Stimulated activated CD8-positive, alpha-beta memory T cell treated with anti-CD3 and anti-CD28 coated beads, Interleukin-12 subunit alpha, Interleukin-12 subunit beta, amount 100 ng/mL, for 4 hours (primary cell): ENCODE data around the gene RPS8.
A peak's percentile ranks its signal among the peaks of the same experiment; 100 is the strongest.
"Not testable (repeated sequence)": the region's sequence is repeated elsewhere in the genome, so short reads cannot be mapped to it uniquely, and the experiment has no call there.

Experiments used
- DNase-seq: peaks from one replicate; pipeline ENCODE4 v3.0.0-alpha.2; 2020; ENCODE audit warnings: low read depth

The RPS8 gene

GRCh38 chr1:44780583-44781121, 5.3 kb downstream of the RPS8 start:
- no peak for DNase-seq

- DNase-seq, result no peak
Measured at GRCh38 chr1:44783697-44784093, 8.4 kb downstream of the RPS8 start.

GRCh38 chr1:44784094-44785028, 9.0 kb downstream of the RPS8 start:
- DNase-seq, result no peak

GRCh38 chr1:44785029-44785380, 9.7 kb downstream of the RPS8 start:
- DNase-seq, result no peak

GRCh38 chr1:44785501-44786137, 10.3 kb downstream of the RPS8 start:
- no peak for DNase-seq

GRCh38 chr1:44786138-44786840, 10.9 kb downstream of the RPS8 start:
- DNase-seq, result peak; percentile 66

GRCh38 chr1:44786841-44787426, 11.6 kb downstream of the RPS8 start:
- DNase-seq, result no peak

- no peak for DNase-seq
Measured at GRCh38 chr1:44787506-44787905, 12.2 kb downstream of the RPS8 start.

GRCh38 chr1:44788120-44788860, 12.9 kb downstream of the RPS8 start, which contains the start of gene BEST4:
Gene BEST4 (minus strand): TSS chr1:44788170. CDS start chr1:44787705, 465 bp downstream.
- no peak for DNase-seq

GRCh38 chr1:44790968-44791801, 15.8 kb downstream of the RPS8 start:
- no peak for DNase-seq

- DNase-seq, result no peak
Measured at GRCh38 chr1:44792736-44793502, 17.6 kb downstream of the RPS8 start.

- DNase-seq, result not testable (repeated sequence)
Measured at GRCh38 chr1:44797886-44798285, 22.5 kb downstream of the RPS8 start.

GRCh38 chr1:44798481-44799365, 23.4 kb downstream of the RPS8 start:
- no peak for DNase-seq

- DNase-seq, result peak; percentile 97
Measured at GRCh38 chr1:44799770-44800584, 24.6 kb downstream of the RPS8 start, which contains the start of gene PLK3. Gene PLK3 (plus strand): TSS chr1:44800377. CDS start chr1:44800464, 87 bp downstream.

- DNase-seq, result no peak
Measured at GRCh38 chr1:44801491-44802305, 26.4 kb downstream of the RPS8 start.

- DNase-seq, result no peak
Measured at GRCh38 chr1:44802306-44803061, 27.1 kb downstream of the RPS8 start.
